Activated CD8-positive, alpha-beta memory T cell treated with anti-CD3 and anti-CD28 coated beads for 36 hours (primary cell): ENCODE results near the gene SLC39A2. TPM values are rescaled to one million over a fixed set of nuclear protein-coding genes. Genes with fewer than 3 reads are reported as not detected.
"Not testable (repeated sequence)": the region's sequence is repeated elsewhere in the genome, so short reads cannot be mapped to it uniquely, and the experiment has no call there.

Experiments used
- CTCF ChIA-PET: fragments of 350-600 bp; sonication (Branson Sonifier 250); formaldehyde crosslinking; loops from one replicate; lab custom pipeline; 2021; ENCODE audit warnings: antibody characterized with exemption; lab: Charles Lee
- POLR2A ChIA-PET: fragments of 350-600 bp; sonication (Branson Sonifier 250); formaldehyde crosslinking; loops from one replicate; lab custom pipeline; 2021; ENCODE audit warnings: antibody characterized with exemption; lab: Charles Lee
- total RNA-seq, 2 experiments: library from RNA; stranded (reverse); gene quantifications; one replicate each; pipeline ENCODE4 v1.2.3, GENCODE V29; 2021

SLC39A2 gene
- total RNA-seq, 2 experiments from 2014 or later = 0.34 TPM; not detected in 1

DNA sequence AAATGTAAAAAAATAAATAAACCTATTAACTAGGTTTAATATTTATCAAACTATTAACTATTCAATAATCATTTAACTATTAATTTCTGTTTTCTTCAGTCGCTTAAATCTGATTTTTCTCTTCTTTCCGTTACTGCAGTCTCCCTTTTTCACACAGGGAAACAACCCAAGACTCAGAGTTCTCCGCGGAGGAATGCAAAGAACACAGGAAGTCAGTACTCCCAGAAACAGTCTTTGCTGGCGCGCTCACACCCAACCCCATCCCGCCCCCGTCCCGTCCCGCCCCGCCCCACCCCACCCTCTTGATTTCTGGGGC is 9.7 kb upstream of the SLC39A2 start:
- ChIA-PET CTCF (interaction anchor here (0.8 kb wide), 1 partner anchor 19 kb away, joined by 3 read pairs; no protein-coding TSS in a partner anchor), POLR2A (no interaction called here)

DNA sequence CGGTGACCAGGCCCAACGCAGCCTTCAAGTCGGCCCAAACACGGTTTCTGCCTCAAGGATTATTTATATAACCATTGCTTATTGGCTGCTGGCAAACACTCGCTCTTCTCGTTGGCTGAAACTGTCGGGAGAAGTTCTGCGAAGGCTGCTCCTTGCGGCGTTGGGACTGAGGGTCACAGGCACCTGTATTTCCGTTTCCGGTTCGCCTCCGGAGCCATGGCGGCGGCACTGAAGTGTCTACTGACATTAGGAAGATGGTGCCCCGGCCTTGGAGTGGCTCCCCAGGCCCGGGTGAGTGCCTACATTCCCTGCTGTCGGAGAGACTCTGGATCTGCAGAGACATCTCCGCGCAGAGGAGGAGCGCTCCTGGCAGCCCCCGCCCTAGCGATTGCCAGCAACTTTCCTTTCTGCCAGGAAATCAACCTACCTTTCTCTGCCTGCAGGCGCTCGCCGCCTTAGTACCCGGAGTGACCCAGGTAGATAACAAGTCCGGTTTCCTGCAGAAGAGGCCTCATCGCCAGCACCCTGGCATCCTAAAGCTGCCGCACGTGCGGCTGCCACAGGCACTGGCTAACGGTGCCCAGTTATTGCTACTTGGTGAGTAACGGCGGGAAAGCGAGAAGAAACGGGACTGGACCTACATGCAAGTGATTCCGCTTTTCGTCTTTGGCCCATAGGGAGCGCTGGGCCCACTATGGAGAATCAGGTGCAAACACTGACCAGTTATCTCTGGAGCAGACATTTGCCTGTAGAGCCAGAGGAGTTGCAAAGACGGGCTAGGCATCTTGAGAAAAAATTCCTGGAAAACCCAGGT is 9.1 kb upstream of the SLC39A2 start, which contains the start of gene METTL17:
Gene METTL17, plus strand, starts transcription at position 194 of the 814 bp plus-strand sequence. Its CDS starts 23 bp downstream, at position 217.
- POLR2A ChIA-PET = no interaction called here
- CTCF ChIA-PET = interaction anchor here (1.6 kb wide), 1 partner anchor 25 kb away, joined by 5 read pairs; no protein-coding TSS in a partner anchor

DNA sequence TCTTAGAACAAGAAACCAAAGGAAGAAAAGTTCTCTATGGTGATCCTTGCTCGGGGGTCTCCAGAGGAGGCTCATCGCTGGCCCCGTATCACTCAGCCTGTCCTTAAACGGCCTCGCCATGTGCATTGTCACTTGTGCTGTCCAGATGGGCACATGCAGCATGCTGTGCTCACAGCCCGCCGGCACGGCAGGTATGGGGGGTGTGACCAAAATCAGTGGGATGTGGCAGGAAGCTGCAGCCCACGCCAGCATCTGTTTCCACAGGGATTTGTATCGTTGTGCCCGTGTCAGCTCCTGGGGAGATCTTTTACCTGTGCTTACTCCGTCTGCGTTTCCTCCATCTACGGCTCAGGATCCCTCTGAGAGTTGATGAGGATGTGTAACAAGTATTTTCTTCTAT is 2.6 kb upstream of the SLC39A2 start:
- CTCF ChIA-PET = interaction anchor here (0.6 to 2.3 kb wide), 2 partner anchors 25 to 522 kb away, joined by 3 to 9 read pairs; no protein-coding TSS in a partner anchor
- POLR2A ChIA-PET = no interaction called here

DNA sequence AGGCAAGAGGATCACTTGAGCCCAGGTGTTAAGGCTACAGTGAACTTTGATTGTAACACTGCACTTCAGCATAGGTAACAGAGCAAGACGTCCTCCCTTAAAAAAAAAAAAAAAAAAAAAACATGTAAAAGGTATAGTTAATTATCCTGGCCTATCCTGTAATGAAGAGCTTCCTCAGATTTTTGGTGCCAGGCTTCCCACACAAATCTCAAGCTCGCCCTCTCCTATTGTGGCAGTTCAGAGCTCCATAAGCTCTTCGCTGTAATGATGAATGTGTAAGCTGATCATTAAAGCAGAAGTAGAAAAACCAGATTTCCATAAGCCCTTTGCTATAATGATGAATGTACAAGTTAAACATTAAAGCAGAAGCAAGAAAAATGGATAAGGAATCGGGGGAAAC is 2.0 kb upstream of the SLC39A2 start:
- CTCF ChIA-PET = interaction anchor here (0.6 to 2.3 kb wide), 5 partner anchors 18 to 1921 kb away, joined by 3 to 9 read pairs (median 6); no protein-coding TSS in a partner anchor
- POLR2A ChIA-PET = no interaction called here

GRCh38 chr14:20997564-20997963 is 1.5 kb upstream of the SLC39A2 start:
- ChIA-PET POLR2A (no interaction called here), CTCF (interaction anchor here (0.7 to 2.3 kb wide), 4 partner anchors 17 to 1920 kb away, joined by 3 to 9 read pairs (median 7); no protein-coding TSS in a partner anchor)

GRCh38 chr14:20998139-20998538 is 954 bp upstream of the SLC39A2 start:
- ChIA-PET POLR2A (no interaction called here), CTCF (interaction anchor here (0.9 to 2.3 kb wide), 4 partner anchors 17 to 106 kb away, joined by 3 to 9 read pairs (median 6); no protein-coding TSS in a partner anchor)

GRCh38 chr14:20999591-20999990 is 498 bp downstream of the SLC39A2 start:
- CTCF ChIA-PET = interaction anchor here (0.5 kb wide), 1 partner anchor 83 kb away, joined by 3 read pairs; no protein-coding TSS in a partner anchor
- POLR2A ChIA-PET = no interaction called here

DNA sequence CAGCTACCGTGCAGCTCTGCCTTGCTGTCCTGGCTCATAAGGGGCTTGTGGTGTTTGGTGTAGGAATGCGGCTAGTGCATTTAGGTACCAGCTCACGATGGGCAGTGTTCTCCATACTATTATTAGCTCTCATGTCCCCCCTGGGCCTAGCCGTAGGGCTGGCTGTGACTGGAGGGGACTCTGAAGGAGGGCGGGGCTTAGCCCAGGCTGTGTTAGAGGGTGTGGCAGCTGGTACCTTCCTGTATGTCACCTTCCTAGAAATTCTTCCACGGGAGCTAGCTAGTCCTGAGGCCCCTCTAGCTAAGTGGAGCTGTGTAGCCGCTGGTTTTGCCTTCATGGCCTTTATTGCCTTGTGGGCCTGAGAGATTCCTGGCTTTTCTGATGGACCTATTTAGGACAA is 2.1 kb downstream of the SLC39A2 start:
- CTCF ChIA-PET = interaction anchor here (1.4 to 3.0 kb wide), 2 partner anchors 13 to 91 kb away, joined by 4 to 10 read pairs; no protein-coding TSS in a partner anchor

GRCh38 chr14:21003788-21004346 is 4.8 kb downstream of the SLC39A2 start:
- ChIA-PET POLR2A (no interaction called here), CTCF (interaction anchor here (0.7 to 2.0 kb wide), 2 partner anchors 11 to 33 kb away, joined by 3 to 10 read pairs; no protein-coding TSS in a partner anchor)

More for the DNA sequence above, 2.1 kb downstream of the SLC39A2 start:
- POLR2A ChIA-PET = no interaction called here

- CTCF ChIA-PET = interaction anchor here (2.2 to 3.0 kb wide), 2 partner anchors 83 to 94 kb away, joined by 7 to 17 read pairs; no protein-coding TSS in a partner anchor
- POLR2A ChIA-PET = not testable (repeated sequence)
Observed at GRCh38 chr14:21009721-21010120, 10.6 kb downstream of the SLC39A2 start.

GRCh38 chr14:21011136-21011535 is 12.0 kb downstream of the SLC39A2 start:
- ChIA-PET POLR2A (no interaction called here), CTCF (interaction anchor here (0.5 to 5.5 kb wide), 5 partner anchors 29 to 93 kb away, joined by 3 to 45 read pairs (median 7); partner anchors contain the start of gene RNASE7)

DNA sequence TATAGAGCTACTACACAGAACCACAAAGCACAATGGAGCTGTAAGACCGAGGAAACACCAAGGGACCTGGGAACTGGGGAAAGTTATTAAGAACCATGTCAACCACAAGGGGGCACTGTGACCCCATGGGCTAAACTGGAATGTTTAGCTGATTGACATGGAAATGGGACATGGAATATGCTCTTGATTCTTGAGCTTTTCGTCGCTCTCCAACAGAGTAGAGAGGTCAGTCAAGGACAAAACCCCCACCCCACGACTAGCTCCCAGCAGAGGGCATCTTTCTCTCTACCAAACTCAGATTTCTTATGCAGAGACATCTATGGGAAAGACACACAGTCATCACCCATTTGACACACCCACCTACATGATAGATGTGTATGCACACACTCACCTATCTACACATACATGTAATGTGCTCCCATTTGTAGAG is 15.7 kb downstream of the SLC39A2 start:
- CTCF ChIA-PET = interaction anchor here (0.7 to 5.5 kb wide), 30 partner anchors 9 to 162 kb away, joined by 3 to 73 read pairs (median 7); partner anchors contain the start of genes ARHGEF40, NDRG2, RNASE13 and RNASE7

DNA sequence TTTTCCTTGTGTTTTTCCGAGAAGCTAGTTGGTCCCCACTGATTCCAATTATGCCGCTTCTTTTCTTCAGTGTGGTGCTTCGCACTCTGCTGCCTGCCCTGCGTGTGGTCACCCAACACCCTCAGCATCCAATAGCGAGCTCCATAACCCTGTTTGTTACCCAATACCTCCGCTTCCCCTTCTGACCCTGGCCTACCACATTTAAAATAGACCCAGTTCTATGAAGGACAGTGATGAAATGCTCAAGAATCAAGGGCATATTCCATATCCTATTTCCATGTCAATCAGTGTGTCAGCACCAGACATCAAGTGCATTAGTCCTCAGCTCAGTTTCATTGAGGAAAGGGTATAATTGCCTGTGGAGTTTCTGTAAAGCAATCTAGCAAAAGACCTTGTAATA is 16.2 kb downstream of the SLC39A2 start:
- CTCF ChIA-PET = interaction anchor here (0.7 to 5.5 kb wide), 29 partner anchors 9 to 543 kb away, joined by 3 to 73 read pairs (median 7); partner anchors contain the start of genes ARHGEF40, NDRG2, RNASE13 and RNASE7
- POLR2A ChIA-PET = interaction anchor here (1.3 kb wide), 1 partner anchor 82 kb away, joined by 3 read pairs; no protein-coding TSS in a partner anchor

More for the DNA sequence above, 15.7 kb downstream of the SLC39A2 start:
- POLR2A ChIA-PET = interaction anchor here (0.6 to 1.3 kb wide), 2 partner anchors 83 to 89 kb away, joined by 3 read pairs; no protein-coding TSS in a partner anchor

DNA sequence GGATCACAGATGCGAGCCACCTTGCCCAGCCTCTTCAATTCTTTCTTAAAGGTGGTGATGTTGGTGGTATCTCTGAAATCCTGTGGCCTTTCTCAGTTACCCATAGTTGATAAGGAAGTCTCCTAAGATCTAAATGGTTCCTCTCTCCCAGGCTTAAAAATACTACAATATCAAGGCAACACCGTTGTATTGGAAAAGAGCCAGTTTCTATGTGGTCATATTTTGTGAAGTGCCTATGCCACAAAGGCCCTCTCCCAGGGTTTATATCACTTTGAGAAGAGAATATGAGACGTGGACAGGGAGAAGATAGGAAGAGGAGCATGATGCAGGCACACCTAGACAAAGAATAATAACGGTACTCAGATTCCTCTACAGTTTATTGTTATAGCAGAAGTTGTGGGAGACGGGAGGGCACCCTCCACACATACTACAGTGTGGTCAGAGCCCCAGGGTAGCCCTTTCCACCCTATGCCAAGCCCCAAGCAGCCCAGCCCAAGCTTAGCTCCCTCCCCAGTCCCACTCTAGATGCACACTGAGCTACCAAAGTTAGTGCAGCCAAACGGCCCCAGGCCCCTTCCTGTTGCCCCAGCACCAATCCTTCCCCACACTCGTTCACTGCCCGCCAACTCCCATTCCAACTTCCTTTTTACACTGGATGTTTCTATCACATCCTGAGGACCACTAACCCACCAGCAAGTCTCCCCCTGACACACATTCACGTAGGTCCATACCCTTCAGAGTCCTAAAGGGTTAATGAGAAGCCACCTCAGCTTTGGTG is 17.5 kb downstream of the SLC39A2 start:
- CTCF ChIA-PET = interaction anchor here (1.2 to 5.2 kb wide), 8 partner anchors 10 to 542 kb away, joined by 3 to 73 read pairs (median 16); partner anchors contain the start of gene RNASE13
- POLR2A ChIA-PET = no interaction called here

DNA sequence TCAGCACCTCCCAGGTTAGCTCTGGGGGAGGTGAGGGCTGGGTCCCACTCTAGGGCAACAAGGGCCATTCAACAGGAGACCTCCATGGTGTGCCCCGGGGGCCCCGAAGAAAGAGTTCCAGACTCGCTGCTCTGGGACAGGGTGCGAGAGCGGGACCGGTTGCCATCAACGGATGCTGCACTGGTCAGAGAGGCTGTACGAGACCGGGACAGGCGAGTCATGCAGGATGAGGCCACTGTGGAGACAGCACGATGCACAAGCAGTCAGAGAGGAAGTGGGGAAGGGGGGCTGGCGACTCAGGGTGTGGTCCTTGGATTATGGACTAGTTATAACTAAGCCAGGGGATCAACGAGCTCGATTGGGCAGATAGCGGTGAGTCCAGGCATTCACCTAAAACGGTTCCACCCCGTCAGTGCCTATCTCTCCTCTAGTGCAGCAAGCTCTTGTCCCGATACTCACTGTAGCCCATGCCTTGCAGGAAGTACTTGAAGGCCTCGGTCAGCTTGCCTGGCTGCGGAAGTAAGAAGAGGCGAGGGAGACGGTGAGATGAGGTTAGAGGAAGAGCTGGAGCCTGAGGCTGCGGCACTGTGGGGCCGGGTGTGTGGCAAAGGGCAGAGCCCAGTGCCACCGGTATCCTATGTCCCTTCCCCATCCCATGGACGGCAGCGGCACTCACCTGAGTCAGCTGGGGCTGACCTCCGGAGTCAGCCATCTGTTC is 18.6 kb downstream of the SLC39A2 start:
- CTCF ChIA-PET = interaction anchor here (0.8 to 4.8 kb wide), 4 partner anchors 9 to 75 kb away, joined by 3 to 73 read pairs (median 4); no protein-coding TSS in a partner anchor
- POLR2A ChIA-PET = no interaction called here

DNA sequence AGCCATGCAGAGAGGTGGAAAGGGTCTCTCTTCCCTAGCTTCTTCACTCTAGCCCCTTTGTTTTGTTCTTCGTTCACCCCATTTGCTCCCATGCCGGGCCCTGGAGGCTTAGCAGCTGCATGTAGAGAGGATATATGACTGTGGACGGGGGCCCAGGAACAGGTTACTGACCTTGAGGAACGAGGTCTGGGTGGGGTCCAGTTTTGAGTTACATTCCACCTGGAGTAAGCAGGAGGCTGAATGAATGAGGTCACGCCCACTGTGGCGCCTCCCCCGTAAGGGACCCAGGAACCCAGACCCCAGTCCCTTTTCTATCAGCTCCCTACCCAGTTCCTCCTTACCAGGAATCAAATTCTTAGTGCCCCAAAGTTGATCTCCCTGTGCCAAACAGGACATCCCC is 19.2 kb downstream of the SLC39A2 start:
- POLR2A ChIA-PET = no interaction called here
- CTCF ChIA-PET = interaction anchor here (0.8 to 3.1 kb wide), 4 partner anchors 20 to 74 kb away, joined by 3 to 14 read pairs (median 4); no protein-coding TSS in a partner anchor

DNA sequence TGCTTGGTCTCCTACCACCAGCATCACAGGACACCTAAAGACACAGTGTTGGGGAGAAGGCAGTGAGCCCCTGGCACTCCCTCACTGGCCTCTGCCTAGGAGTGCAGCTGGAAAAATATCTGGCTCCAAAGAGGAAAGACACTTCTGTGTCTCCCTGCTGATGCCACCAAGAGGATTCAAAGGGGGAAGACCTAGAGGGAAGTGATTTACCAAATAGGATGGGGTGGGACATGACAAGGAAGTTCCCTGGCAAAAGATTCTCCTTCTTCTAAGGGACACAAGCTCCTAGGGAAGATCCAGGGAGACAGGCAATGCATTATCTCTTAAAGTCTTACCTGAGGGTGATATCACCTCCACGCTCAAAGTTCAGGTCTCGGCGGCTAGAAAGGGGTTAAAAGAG is 19.7 kb downstream of the SLC39A2 start:
- CTCF ChIA-PET = interaction anchor here (1.0 to 3.1 kb wide), 3 partner anchors 21 to 74 kb away, joined by 3 to 14 read pairs (median 4); no protein-coding TSS in a partner anchor
- POLR2A ChIA-PET = no interaction called here
